HG03175 (cell line): ENCODE measurements around the gene P2RY2.

Source experiments
- ATAC-seq: cut with Tn5 transposase; IDR thresholded peaks from one replicate; pipeline ENCODE4 v1.9.1; 2021; ENCODE audit warnings: mild to moderate bottlenecking, moderate library complexity; ENCODE audit not compliant: unreplicated experiment

Gene P2RY2

DNA sequence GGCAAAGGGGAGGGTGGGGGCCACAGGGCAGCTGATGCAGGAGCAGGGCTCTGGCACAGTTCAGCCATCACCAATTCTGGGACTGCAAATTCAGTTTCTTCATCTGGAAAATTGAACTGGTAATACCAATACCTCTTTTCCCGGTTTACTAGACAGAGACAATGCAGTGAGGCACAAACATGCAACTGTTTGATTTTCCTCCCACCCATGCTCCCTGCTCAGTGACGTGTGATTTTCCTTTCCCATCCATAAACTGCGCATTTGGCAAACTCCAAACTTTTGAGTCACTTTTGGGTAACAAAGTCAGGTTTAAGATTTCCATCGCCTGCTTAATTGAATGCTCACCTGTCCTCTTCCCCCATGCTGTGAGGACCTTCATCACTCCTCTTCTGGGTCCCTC is 23.2 kb downstream of the P2RY2 start:
- no peak for ATAC-seq

DNA sequence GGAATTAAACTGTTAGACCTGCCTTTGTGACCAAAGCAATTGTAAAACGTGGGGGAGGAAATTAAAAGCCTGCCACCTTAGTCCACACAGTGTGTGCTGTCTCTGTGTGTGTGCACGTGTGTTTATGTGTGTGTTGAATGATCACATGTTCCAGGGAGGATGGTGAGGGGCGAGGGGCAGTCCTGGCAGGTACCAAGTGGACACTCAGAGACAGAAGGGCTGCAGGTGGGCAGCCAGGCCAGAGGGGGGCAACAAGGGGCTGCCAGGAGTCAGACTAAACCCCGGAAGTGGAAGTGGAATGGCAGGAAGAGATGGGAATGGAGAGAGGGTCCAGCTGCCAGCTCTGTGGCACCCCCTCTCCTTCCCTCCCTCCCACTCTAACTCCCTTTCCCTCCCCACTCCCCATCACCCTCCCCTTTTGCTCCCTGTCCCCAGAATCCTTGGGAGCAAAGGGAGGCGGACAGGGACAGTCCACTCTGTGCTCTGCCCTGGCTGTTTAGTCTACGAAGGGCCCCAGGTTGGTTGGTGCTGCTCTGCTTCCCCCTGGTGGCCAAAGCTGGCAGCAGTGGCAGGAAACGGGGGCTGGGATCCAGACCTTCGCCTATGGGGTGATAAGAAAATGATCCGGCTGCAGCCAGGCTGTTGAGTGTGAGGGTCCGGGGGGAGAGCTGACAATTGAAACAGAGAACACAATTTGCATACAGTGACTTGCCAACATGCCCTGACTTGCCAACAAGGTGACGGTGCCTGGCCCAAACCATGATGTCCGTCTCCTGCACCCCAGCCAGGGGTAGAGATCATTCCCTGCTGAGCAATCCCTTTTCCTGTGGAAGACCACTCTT is 24.4 kb downstream of the P2RY2 start:
- peak; percentile 83 for ATAC-seq

DNA sequence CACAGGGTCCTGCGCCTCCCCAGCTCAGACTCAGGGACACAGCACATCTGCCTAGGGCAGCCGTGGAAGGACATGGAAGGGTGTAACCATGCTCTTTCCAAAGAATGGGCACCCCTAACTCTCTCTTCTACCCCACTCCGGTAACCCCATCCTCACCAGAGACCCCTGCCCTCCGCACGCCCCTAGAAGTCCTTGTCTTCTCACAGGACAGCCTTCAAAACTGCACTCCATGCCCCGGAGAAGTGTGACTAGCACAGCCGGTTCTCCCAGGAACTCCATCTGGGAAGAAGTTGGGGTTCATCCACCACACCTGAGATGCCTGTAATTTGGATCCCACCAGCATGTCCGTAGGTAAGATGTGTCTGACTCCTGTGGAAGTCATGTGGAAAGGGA is 25.0 kb downstream of the P2RY2 start:
- no peak for ATAC-seq

DNA sequence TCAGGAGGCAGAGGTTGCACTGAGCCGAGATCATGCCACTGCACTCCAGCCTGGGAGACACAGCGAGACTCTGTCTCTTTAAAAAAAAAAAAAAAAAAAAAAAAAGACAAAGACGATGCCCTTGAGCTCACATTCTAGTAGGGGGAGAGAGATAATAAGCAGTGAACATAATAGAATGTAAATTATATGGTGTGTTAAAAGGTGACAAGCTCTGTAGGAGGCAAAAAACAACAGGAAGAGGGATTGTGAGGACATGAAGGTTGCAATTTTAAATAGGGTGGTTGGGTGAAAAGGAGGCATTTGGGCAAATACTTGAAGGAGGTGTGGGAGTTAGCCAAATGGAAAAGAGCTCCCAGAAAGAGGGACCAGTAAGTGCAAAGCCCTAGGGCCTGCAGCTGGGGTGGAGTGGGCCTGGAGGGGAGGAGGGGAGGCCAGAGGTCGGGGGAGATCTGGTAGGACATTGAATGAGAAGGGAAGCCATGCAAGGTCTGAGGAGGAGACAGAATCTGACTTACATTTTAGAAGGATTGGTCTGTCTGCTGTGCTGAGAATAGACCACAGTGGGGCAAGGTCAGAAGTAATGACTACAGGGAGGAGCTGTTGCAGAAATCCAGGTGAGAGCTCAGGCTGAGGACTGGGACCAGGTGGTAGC is 26.6 kb downstream of the P2RY2 start:
- no peak for ATAC-seq

DNA sequence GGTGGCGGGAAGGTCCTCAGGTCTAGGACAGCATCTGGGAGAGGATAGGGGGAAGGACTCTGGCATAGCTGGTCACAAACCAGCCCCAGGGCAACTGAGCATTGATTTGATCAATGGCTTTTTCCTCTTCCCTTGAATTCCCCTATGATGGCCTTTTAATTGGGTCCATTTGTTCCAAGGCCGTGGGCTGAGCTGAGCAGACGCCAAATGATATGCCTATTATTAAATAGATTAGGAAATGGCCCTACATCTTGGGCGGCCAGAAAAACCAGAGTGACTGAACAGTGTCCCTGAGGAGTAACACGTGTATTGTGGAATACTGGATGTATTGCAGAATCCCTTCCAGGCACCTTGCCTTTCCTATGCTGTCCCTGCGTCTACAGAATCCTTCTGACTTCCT is 27.4 kb downstream of the P2RY2 start:
- no peak for ATAC-seq

DNA sequence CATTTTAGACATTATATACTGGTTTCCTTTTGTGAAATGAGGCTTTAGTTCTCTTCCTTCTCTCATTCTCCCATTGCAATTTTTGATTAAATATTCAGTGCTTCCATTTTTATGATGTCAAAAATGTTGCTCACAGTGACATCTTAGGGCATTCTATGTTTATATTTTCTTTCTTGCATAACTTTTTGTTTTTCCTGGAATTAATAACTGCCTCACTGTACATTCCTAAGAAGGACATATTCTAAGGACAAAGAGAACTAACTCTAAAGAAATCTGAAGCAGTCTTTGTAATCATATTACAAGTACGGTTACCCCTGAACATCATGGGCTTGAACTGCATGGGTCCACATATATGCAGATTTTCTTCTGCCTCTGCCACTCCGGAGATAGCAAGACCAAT is 28.2 kb downstream of the P2RY2 start:
- no peak for ATAC-seq

DNA sequence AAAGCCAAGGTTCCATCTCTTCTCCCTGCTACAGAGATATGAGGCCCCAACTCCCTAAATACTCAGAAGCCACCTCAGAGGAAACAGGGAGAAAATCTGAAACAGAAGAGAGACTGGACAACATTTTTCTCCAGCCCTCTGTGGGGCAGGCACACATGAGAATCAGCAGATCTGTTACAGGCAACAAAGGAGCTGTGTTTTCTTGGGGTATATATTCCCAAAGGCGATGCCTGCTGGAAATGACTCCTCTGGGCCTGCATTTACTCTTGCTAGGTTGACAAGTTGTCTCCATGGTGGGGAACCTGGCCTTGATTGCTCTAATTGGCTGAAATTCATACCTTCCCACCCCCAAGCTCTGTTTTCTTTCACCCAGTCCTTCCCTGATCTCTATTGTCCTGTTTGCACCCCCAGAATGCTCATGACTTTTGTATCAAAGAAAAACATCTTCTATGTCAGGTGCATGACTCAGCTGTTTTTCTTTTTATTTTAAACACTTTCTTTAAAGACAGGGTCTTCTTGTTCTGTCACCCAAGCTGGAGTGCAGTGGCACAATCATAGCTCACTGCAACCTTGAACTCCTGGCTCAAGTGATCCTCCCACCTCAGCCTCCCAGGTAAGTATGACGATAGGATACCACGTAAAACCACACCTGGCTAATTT is 30.6 kb downstream of the P2RY2 start:
- no peak for ATAC-seq

DNA sequence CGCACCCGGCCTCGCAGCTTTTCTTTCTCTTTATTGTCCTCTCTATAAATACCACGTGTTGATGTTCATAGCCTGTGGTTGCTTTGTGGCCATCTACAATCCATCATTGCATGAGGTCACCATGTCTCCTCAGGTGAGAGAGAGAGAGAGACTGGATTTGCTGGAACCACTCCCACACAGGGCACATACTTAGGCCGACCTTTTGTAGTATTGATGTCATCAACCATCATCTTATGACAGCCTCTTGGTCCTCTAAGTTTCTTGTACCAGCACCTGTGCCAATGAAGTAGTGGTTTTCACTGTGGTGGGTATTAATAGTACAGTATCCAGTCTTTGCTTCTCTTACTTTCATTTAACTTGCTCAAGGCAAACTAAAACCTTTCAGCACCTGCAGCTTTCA is 31.2 kb downstream of the P2RY2 start:
- ATAC-seq: no peak

DNA sequence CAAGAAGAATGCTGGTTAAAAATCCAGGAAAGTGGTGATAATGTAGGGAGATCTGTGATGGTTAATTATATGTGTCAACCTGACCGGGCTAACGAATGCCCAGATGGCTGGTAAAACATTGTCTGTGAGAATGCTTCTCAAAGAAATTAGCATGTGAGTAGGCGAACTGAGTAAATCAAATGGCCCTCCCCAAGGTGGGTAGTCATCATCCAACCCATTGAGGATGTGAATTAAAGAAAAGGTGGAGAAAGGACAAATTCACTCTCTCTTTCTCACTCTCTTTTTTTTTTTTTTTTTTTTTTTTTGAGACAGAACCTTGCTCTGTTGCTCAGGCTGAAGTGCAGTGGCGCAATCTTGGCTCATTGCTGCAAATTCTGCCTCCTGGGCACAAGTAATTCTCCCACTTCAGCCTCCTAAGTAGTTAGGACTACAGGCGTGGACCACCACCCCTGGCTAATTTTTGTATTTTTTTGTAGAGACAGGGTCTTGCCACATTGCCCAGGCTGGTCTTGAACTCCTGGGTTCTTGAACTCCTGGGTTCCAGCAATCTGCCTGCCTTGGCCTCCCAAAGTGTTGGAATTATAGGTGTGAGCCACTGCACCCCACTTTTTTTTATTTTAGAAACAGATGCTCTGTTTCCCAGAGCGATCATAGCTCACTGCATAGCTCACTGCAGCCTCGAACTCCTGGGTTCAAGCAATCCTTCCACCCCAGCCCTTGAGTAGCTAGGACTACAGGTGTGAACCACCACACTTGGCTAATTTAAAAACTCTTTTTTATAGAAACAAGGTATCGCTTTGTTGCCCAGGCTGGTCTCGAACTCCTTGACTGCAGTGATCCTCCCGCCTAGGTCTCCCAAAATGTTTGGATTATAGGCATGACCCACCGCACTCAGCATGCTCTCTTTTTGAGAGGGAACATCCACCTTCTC is 32.0 kb downstream of the P2RY2 start:
- ATAC-seq: no peak

DNA sequence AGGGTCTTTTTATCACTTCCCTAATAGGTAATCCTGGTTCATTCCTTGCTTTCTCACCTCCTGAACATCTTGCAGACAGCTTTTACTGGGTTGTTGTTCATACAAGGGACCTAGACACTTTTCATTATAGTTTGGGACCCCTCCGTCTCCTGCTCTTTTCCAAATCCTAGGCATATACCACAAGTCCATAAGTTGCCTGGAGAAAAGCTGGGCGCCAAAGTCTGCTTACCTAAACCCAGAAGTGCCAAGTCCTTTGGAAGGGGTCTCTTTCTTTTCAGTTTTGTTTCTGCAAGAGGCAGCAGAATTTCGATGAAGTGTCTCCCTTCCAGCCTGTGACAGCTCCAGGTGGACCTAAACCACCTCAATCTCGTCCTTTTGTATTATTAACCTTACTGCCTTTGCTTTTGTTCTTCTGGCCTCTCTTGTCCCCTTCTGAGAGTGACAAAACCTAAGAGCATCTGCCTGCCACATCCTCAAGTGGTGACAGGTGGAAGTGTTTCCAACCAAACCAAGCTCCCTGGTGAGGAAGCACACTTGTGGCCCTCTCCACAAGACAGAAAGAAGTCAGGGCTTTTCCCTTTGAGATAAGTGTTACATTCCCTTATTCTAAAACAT is 34.6 kb downstream of the P2RY2 start:
- ATAC-seq: no peak

DNA sequence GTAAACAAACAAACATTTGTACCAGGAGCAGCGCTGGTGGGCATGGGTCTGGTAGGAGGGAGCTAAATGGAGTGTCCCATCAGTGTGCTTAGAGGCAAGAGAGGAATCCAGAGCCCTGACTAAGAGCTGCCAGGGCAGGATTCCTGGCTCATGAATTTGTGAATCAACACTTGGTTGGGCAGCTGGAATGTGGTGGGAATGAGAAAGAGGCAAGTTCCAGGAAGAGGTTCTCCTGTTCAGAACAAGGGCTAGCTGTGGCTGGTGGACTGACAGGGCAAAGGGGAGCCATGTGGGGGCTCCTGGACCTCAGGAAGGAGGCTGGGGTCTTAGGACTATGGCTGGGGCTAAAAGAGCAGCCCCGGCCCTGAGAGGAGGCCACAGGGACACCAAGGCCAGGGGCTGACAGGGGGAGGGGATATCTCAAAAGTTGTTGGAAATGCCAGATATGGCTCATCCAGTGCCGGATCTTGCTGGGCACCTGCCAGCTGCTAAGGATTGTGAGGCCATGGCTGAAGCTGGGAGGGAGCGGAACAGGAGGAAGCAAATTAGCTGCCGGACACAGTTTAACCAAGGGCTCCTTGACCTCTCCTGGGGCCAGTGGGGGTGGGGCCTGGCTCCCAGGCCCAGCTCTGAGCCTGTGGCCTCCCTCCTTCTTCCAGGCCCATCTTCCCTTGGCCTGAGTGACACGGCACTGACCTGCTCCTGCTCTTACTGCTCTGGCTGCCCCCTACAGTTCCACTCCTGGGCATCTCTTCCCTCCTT is 39.4 kb downstream of the P2RY2 start:
- no peak for ATAC-seq

DNA sequence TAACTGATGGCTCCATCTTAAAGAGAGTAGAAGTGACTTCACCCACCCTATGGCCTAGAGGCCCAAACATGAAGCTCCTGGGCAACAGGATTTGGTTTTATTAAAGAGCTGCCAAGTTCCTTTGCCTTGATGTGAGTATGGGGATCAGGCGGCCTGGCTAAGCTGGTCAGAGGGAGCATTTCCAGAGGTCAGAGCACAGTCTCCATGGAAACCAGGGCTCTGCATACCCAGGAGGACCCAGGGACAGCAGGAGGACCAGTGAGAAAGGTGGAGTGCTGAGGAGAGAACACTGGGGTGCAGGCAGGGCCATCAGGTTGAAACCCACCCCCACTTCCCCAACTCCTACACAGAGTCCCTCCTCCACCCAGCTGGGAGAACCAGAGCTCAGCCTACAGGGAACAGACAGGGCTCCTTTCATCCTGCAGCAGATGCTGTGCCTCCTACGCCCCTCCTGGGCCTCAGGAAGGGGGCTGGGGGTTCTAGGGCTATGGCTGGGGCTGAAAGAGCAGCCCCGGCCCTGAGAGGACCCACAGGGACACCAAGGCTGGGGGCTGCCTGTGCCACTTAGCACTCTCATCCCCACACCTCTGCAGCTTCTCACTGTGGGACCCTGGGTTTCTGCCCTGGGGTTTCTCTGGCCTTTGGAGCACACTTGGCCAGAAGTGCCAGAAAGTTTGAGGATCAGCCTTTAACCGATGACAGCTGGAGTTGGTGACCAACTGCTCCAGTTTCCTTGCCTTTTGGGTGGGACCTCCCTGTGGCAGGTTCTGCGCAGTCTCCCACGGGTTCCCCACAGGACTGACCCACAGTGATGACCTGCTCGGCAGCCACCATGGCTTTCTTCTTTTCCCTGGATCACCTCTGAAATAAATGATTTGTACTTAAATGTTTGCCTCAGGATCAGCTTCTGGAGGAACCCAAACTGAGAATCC is 40.3 kb downstream of the P2RY2 start:
- ATAC-seq: no peak

DNA sequence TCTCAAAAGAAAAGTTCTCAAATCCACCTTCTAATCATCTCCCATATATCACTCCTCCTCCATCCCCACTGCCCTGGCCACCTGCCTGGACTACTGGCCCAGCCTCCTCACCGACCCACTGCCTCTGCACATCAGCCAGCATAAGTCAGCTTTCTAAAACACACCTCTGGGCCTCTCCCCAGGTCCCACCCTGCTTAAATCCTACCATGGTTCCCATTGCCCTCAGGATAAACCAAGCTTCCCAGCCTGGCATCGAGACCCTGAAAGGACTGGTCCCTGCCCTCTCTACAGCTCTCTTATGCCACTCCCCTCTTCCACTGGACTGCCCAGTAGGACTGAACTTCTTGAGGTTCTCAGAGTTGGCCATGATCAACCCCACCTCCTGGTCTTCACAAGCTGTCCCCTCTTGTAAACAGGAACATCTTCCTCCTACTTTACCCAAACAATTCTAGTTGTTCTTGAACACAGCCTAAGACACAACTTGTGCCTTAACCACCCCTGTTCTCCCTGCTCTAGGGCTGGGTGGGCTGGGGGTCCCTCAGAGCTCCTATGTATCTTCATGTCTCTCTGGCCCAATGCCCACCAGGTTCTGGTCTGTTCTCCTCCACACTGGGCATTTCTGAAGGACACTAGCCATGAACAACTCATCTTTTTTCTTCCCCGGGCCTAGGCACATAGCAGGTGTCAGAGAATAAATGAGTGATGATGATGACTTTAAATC is 41.5 kb downstream of the P2RY2 start:
- ATAC-seq: no peak

DNA sequence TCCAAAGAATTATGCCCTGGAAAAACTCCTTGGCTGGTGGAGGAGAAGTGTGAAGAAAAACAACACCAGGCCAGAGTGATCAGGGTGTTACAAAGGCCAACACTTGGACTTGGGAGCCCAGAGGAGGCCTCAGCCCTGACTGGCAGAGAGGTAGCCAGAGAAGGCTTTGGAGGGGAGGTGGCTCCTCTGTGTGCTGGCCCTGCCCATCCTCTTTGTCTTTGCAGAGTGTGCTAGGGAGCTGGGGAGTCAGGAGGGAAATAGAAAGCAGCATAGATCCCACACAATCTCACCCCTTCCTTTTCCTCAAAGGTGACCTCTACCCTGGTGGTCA is 42.0 kb downstream of the P2RY2 start:
- no peak for ATAC-seq

DNA sequence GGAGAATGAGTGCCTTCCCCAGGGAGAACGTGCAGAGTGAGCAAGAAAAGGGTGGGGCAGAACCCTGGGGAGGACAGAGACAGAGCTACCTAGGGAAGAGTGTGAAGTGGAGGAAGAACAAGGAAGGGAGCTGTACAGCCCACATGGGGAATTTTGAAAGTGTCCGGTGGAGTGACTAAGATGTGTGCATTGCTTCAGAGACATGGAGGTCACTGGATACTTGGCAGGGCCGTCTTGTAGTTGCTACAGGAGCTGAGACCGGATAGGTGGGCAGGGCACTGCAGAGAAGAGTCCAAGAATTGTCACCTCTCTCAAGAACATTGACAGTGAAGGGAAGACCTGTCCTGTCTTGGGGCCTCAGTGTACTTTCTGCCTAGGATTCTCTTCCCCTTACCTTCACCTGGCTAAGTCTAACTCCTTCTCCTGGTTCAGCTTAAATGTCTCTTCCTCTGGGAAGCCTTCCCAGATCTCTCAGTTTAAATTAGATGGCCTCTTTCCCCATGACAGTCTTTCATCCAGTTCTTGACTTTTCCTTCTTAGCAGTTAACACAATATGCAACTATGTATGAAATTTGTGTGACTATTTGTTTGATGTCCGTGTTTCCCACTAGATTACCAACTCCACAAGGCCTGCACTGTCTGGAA is 44.9 kb downstream of the P2RY2 start:
- no peak for ATAC-seq

DNA sequence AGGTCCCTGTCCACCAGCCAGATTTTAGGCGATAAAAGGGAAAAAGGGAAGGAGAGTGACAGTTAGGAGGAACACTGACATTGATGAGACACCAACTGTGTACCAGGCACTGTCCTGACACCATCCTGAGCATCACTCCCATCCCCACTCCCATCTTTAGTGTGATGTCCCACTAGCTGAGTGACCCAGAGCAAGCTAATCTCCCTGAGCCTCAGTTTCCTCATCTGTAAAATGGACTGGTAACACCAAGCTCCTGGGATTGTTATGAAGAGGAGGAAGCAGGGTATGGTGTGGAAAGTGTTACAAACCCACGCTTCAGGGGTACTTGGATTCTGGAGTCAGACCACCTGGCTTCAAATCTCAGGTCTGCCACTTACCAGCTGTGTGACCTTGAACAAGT is 45.6 kb downstream of the P2RY2 start:
- ATAC-seq: no peak

DNA sequence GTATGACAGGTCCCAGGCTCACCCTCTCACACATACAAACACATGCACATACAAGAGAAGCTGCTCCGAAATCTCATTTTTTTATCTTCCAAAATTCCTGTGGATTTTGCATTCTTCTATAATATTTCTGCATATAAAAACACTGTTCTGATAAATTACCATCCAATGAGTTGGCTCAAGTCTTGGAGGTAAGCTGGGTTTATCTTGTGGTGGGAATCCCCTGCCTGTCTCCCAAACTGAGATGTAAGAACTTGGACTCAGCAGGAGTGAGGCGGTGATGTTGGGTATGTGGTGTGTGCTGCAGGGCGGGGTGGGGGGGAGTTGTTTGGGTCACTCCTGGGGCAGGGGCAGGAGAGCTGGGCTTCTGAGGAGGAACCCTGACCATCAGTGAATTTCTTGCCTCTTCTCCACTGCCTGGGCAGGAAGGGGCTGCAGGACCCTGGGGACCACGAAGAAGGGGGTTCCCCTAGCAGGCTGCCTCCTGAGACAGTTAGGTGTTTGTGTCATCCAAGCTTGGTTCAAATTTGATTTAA is 47.3 kb downstream of the P2RY2 start:
- ATAC-seq: no peak
